Stimulated activated CD8-positive, alpha-beta memory T cell treated with anti-CD3 and anti-CD28 coated beads, Interleukin-2, amount 100 ng/mL, for 48 hours (primary cell): ENCODE results near the gene NUCB2.
A peak's percentile ranks its signal among the peaks of the same experiment; 100 is the strongest.

Source experiments
- DNase-seq, 2 donors: peaks; one replicate each; pipeline ENCODE4 v3.0.0-alpha.2; 2020; ENCODE audit warnings: low read depth in 2 of 2

Gene NUCB2

DNA sequence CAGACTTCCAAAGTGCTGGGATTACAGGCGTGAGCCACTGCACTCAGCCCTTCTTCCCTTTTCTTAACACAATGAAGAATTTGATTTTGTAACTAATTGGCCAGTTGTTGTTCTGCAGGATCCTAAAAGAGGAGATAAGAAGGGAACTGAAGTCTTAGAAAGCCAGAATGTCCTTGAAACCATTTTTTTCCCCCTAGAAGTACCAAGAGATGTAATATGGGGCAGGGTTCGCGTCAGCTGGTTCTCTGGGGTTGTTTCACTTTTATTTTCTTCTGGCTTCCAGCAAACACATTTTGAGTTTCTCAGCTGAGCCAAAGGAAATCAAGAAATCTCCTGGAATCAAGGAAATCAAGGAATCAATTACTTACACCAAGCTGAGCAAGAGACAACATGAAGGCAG is 7.6 kb upstream of the NUCB2 start:
- DNase-seq = no peak

DNA sequence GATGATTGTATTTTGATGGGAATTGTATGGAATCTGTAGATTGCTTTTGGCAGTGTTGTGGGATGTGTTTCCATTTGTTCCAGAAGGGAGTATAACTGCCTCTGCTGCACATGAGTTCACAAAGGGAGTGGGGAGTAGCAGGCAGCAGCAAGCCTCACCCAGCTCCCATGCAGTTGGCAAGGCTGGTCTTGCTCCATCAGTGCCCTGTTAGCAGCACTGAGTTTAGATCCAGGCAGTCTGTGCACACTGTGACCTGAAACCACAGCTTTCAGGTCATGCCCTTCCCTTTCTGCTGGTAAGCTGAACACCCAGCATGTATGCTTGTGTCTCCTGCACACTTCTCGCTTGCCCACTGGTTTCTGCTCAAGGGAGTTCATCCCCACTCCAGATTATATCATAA is 3.7 kb upstream of the NUCB2 start:
- DNase-seq = no peak

DNA sequence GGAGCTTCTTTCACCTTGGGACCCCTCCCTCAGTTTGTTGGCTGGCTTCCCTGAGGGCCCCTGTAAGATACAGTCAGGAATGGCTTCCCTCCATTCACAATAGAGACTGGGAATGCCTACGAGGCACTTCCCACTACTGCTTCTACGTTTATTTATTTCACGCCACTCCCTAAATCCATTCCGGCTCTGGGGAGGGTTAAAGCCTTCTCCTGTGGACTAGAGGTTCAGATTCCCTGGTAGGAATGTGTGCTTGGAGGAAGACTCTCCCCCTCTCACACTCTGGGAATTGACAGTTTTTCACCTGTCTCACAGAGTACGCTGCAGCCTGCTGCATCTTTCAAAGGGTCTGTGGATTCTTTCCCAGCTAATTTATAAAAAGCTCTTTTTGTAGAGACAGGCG is 3.3 kb upstream of the NUCB2 start:
- DNase-seq = no peak

DNA sequence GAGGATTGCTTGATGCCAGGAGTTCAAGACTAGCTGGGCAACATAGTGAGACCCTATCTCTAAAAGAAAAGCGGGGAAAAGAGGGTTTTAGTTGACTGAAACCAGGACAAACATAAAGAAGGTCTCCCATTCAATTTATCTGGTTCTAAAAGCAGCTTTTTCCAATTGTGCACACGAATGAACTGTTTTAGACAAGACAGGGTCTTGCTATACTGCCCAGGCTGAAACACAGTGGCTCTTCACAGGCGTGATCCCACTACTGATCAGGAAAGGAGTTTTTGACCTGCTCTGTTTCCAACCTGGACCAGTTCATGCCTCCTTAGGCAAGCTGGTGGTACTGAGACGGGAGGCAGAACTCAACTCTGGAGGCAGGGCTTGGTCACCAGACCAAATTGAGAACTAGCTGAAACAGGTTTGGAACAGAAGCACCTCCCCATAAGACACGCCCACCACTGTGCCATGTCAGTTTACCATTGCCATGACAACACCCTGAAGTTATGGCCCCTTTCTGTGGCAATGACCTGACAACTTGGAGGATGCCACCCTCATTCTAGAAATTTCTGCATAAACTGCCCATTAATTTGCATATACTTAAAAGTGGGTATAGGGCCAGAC is 2.8 kb upstream of the NUCB2 start:
- DNase-seq = no peak

DNA sequence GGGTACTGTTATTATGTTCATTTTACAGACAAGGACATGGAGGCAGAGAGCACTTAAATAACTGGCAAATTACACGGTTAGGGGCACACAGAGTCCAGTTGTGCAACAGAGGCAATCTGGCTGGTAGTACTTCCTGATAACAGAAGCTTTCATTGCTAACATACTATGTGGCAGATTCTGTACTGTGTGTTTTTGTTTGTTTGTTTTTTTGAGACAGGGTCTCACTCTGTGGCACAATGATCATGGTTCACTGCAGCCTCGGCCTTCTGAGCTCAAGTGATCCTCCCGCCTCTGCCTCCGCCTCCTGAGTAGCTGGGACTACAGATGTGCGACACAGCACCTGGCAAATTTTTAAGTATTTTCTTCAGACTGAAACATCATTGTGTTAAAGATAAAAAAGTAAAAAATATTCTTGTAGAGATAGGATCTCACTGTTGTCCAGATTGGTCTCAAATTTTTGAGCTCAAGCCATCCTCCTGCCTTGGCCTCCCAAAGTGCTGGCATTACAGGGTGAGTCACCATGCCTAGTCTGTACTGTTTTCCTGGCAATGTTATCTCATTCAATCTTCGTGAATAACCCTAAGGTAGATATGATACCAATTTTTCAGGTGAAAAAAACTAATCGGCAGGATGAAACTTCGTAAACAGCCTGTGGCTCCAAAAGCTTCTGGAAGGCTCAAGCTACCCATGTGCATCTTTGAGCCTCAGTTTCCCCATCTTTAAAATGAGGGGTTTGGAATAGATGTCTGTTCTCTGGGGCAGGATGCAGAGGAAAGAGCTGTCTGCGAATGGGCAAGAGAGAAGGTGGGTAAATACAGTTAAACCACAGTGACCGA is 921 bp upstream of the NUCB2 start:
- no peak for DNase-seq

DNA sequence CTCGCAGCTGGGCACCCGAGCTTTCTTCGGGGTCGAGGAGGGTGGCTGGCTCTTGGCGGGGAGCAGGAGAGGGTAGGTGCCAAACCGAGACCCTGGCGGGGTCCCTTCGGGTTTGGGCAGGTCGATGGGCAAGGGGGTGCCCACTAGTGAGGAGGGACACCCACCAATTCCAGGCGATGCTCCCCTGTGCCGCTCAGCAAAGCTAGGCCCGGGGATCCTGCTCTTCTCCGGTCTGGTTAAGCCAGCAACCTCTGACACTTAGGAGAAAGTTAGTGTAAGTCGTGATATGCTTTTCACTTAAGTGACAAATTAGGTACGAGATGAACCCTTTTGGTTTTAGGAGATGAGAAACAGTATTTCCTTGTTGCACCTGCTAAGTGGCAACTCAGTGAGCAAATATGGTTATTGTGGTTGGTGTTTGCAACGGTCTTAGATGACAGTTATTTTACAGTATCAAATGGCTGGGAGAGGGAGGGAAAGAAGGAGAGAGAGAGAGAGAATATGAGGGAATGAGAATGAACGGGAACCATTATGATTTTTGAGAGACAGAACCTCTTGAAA is 565 bp downstream of the NUCB2 start:
- no peak for DNase-seq

DNA sequence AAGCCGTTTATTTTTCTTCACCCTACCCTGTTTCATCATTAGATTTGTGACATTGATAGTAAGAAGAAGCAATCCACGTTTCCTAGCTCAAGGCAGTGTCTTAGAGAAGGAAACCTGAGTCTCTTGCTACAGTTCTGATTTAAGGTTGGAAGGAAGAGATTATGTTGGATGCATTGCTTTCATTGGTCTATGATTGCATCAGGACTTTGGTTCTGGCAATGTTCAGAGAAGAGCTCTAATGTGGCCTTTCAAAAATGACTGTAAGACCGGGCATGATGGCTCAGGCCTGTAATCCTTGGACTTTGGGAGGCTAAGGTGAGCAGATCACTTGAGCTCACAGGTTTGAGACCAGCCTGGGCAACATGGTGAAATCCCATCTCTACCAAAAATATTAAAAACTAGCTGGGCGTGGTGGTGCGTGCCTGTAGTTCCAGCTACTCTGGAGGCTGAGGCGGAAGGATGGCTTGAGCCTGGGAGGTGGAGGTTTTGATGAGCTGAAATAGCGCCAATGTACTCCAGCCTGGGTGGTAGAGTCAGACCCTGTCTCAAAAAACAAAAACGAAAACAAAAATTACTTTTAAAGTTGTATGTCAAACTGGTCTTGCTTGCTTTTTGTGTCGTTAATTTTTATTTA is 4.1 kb downstream of the NUCB2 start:
- no peak for DNase-seq

DNA sequence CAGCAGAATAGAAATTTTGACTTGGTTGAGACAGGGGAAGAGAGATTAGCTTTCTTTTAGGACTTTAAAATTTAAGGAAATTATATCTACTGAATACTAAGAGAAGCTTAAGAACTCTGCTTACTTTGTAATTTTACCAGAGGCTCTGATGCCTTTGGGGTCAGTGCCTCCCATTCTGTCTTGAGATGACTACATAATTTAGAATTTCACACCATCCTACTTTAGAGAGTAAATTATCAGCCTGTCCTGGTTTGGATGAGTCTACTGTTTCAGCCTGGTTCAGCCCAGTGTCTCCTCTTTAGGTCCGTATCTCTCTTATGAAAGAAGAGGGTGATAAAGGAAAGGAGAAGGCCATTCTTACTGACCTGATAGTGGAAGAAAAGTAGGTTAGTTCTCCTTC is 9.8 kb downstream of the NUCB2 start:
- no peak for DNase-seq

DNA sequence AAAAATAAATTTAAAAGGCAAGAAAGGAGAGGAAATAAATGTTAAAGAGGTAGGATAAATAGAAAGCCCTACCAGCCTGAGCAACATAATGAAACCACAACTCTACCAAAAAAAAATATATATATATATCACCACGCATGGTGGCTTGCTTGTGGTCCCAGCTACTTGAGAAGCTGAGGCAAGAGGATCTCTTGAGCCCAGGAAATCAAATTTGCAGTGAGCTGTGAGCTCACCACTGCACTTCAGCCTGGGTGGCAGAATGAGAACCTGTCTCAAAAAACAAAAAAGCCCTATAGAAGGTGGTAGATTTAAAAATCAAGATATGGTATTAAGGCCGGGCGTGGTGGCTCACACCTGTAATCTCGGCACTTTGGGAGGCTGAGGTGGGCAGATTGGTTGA is 10.5 kb downstream of the NUCB2 start:
- DNase-seq = no peak

DNA sequence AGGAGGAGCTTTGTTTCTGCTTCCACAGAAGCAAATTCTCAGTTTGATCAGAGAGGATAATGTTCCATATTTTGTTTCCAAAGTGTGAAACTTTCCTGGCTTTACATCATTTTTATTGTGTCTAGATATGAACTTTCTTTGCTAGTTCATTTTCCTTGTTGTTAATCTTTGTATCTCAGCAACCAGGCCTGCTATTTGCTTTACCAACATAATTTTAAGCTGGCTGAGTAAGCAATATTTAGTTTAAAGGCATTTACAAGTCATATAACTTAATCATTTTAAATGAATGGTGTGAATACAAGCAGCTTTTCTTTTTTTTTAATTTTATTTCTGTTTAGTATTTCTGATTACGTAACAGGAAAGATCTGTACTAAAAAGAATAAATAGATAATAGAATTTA is 15.2 kb downstream of the NUCB2 start:
- DNase-seq = no peak

DNA sequence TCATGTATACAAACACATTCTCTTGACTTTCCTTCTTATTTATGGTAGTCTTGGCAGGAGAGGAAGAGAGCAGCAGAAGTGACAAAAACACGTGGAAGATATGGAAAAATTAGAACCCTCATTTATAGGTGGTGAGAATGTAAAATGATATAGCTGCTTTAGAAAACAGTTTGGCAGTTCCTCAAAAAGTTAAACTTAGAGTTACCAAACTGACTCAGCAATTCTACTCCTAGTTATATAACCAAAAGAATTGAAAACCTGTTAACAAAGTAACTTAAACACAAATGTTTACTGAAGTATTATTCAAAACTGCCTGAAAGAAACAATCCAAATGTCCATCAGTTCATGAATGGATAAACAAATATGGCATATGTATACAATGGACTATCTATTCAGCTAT is 16.8 kb downstream of the NUCB2 start:
- no peak for DNase-seq

DNA sequence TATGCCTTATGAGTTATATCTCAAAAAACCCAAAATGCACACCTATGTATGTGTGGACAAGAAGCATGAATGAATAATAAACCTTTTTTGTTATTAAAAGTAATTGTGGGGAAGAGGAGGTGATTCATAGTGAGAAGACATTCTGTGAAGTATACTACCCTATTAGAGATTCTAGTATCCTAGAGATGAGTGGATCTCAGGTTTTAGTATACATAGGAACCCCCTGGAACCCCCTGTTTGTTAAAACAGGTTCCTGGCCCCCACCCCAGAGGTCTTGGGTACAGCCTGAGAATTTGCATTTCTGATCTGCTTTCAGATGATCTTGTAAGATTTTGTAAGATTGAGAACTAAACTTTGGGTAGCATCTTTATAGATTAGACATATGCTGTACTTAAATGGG is 17.5 kb downstream of the NUCB2 start:
- DNase-seq = no peak

DNA sequence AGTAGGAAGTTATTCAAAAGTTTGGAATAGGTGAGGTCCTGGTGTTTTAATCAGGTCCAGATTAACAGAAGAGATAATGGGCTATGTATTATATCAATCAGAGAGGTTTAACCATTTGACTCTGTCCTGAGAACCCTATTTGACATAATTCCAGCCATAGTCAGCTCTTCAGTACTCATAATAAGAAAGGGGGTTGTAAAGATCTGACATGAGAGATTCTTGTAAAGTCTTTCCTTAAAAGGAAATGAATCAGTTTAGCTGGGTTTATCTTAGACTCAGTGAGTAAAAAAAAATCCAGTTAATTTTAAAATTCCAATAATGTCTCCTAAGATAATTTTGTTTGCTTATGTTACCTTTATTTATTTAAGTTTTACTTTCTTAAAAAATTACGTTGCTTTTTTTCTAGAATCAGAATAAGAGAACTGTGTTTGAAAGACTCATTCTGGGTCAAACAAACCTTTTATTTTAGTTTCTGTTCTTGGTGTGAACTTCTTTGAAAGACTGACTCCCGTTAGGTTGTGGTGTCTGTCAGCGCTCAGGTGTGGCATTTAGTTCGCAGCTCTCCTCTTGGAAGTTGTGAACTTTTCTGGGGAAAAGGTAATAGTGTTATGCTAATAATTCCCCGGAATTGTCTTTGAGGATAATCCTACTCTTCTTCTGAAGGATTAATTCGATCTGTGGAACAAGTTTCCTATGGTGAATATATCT is 20.5 kb downstream of the NUCB2 start:
- DNase-seq = no peak

DNA sequence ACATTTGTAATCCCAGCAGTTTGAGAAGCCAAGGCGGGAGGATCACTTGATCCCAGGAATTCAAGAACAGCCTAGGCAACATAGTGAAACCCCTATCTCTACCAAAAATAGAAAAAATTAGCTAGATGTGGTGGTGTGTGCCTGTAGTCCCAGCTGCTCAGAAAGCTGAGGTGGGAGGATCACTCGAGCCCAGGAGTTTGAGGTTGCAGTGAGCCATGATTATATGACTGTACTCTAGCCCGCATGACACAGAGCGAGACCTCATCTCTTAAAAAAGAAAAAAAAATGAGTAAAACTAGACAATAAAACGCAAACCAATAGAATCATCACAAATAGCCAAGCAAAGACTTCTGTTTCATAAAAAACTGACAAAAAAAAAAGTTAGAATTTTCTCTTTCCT is 21.8 kb downstream of the NUCB2 start:
- DNase-seq = peak; percentile 24 to 43

DNA sequence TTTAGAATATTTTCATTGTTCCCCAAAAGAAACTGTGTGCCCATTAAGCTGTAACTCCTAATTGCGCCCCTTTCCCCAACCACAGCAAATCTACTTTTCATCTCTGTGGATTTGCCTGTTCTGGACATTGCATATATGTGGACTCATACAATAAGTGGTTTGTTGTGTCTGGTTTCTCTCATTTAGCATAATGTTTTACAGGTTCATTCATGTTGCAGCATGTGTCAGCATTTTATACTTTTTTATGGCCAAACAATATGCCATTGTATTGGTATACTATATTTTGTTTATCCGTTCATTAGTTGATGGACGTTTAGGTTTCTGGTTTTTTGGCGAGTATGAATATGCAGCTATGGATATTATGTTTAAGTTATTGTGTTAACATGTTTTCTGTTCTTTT is 23.8 kb downstream of the NUCB2 start:
- DNase-seq = no peak

DNA sequence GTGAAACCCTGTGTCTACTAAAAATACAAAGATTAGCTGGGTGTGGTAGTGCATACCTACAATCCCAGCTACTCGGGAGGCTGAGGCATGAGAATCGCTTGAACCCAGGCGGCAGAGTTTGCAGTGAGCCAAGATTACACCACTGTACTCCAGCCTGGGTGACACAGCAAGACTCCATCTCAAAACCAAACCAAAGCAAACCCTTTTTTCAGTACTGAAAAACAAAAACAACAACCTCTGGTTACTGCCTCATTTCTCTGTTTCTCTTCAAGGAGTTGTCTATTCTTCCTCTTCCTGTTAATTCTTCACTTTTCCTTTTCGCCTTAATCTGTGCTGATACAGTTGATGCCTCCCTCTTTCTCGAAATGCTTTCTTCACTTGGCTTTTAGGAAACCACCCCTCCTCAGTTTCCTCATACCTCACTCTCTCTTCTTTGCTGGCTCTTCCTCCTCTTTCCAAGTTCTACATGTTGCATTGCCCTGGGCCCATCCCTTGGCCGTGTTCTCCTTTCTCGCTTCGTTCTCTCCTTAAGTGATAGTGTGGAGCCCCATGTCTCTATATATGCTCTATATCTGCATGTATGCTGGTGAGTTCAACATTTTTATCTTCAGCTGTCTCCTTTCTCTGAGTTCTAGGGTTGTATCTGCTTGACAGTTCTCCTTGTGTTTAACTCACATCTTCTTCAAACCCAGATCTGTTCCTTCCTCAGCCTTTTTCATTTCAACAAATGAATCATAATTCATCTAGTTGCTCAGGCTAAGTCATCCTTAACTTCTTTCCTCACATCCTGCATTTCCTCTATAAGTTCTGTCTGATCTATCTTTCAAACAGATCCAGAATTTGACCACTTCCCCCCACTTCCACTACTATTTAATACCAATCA is 37.1 kb downstream of the NUCB2 start:
- no peak for DNase-seq

DNA sequence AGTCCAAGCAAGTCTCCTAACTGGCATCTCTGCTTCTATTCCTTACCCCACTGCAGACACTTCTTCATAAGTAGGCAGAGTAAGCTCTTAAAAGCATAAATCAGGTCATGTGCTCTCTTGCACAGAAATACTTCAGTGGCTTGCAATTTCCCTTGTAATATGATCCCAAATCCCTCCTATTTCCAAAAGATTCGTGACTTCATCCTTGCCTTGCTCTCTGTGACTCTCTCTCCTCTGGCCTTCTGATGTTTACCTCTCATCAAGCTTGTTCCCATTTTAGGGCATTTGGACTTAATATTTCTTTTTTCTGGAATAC is 37.7 kb downstream of the NUCB2 start:
- no peak for DNase-seq

DNA sequence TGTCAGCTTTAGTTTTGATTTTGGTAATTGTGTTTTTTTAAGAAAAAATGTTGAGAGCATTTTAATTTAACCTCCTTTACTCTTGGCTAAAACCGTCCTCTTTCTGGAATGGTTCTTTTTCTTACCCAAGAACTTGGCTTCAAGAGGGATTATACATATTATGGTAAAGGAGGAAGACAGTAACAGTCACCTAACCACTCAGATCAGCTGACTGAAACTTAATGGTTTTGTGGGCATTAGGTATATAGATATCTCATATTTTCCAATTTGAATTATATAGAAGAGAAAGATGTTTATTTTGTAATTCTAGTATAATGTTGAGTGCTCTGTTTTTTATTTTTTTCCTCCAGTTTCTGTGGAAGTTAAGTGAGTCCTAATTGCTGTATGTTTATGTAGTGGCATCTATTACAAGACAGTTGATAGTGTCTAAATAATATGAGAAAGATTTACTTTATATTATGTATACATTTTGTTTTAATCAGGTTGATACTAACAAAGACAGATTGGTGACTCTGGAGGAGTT is 38.4 kb downstream of the NUCB2 start:
- DNase-seq = no peak

DNA sequence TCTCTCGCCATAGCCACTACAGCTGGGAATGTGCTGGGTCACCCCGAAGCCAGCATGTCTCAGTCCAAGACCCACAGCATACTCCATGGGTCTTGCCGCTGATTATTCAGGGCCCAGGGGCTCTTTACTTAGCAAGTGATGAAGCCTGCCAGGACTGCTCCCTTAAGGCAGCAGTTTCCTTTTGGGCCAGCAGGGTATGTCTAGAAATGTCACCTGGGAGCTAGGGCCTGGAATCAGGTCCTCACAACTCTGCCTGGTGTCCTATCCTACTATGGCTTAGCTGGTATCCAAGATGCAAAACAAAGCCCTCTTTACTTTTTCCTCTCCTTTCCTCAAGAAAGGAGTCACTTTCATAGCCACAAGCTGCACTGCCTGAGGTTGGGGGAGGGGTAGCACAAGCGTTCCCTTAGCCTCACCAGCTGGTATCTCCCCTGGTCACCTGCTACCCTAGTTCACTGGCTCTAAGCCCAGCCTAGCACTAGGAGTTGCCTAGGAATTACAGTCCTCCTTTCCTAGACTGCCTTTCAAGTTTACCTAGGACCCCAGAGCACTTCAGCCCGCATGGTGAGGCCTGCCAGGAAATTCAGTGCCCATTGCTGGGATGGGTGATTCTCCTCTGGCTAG is 52.4 kb downstream of the NUCB2 start:
- DNase-seq = no peak

DNA sequence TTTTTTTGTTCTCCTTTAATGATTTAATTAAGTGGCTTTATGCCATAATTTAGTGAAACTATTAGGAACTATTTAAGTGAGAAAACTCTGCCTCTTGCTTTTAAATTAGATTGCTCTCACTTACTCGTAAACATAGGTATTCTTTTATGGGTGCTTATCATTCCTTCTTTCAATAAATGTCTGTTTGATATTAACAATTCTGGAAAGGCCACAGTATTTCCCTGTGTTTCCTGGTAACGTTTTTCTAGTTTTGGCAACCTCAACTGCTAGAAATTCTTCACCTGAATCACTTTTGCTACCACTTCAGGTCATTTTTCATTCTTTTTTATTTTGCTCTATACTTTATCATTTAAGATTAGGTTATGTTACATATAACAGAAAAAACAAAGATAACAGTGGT is 55.1 kb downstream of the NUCB2 start:
- no peak for DNase-seq
